HG03064 (cell line): ENCODE measurements around the gene SCAMP4.

ENCODE experiments used
- ATAC-seq: cut with Tn5 transposase; IDR thresholded peaks from one replicate; pipeline ENCODE4 v1.9.1; 2021; ENCODE audit warnings: low read depth; ENCODE audit not compliant: unreplicated experiment

The SCAMP4 gene

DNA sequence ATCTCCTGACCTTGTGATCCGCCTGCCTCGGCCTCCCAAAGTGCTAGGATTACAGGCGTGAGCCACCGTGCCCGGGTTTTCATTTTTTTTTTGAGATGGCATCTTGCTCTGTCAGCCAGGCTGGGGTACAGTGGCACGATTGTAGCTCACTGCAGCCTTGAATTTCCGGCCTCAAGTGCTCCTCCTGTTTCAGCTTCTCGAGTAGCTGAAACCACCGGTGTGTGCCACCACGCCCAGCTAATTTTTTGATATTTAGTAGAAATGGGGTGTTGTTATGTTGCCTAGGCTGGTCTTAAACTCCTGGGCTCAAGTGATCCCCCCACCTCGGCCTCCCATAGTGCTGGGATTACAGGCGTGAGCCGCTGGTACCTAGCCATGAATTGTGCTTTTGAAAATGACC lies 5.9 kb downstream of the SCAMP4 start:
- no peak for ATAC-seq

DNA sequence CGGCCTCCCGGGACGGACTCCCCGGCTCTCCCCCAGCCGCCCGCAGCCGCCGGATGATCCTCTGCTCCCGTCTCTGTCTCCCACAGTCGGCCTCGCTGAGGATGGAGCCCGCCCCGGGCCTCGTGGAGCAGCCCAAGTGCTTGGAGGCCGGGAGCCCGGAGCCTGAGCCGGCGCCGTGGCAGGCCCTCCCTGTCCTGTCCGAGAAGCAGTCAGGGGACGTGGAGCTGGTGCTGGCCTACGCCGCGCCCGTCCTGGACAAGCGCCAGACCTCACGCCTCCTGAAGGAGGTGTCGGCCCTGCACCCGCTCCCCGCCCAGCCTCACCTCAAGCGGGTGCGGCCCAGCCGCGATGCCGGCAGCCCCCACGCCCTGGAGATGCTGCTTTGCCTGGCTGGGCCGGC lies 6.8 kb downstream of the SCAMP4 start:
- no peak for ATAC-seq

GRCh38 chr19:1912760-1913505 lies 7.7 kb downstream of the SCAMP4 start:
- no peak for ATAC-seq

DNA sequence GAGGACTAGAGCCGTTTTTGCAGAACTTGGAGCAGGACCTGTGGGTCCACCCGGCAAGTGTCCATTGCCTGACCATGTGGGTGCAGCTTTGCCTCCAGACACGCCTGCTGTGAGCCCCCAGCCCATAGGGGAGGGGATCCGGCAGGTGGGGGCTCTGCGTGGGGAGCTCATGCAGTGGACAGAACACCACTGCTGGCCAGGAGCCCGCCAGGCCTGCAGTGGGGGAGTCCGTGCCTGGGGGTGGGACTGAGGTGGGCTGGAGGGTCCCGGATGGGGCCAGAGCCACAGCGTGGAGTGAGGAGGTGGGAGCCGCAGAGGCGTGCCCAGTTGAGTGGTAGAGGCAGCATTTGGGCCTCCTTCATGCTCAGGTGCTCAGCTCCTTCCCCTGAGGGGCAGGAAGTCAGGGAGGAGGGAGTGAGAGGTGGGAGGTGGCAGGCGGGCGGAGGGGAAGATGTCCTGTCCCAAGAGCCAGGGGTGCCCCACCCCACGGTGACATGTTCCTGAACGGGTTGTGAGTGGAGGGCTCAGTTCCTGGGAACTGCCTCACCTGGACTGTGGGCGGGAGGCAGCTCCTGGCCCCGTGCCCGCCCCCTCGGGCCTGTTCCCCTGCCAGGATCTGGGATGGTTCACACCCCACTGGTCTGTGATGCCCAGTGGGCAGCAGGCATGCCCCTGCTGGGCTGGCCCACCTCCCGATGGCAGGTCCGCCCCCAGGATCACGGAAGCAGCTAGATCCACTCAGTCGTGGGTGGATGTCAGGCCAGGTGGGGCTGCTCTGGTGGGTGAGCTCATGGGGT lies 8.8 kb downstream of the SCAMP4 start:
- ATAC-seq = no peak

DNA sequence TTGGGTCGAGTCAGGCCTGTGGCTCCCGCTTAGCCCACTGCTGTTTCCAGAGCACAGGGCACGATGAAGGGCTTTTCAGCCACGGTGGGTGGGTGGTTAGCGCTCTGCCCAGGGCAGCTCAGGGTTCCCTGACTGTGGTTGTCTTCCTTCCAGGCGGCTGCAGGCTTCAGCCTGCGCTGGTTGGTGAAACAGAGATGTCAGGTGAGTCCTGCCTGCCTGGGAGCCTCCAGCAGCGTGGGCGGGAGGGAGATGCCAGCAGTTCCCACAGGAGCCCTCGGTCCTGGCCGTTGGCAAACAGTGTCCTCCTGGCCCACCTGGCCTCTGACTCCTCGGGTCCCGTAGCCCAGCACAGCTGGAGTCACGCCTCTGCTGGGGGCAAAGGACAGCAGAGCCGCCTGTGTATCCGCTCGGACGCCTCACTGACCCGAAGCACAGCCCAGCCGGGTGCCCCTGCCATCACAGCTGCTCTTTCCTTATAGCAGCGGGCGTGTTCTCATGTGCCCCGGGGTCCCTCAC lies 9.7 kb downstream of the SCAMP4 start:
- no peak for ATAC-seq

DNA sequence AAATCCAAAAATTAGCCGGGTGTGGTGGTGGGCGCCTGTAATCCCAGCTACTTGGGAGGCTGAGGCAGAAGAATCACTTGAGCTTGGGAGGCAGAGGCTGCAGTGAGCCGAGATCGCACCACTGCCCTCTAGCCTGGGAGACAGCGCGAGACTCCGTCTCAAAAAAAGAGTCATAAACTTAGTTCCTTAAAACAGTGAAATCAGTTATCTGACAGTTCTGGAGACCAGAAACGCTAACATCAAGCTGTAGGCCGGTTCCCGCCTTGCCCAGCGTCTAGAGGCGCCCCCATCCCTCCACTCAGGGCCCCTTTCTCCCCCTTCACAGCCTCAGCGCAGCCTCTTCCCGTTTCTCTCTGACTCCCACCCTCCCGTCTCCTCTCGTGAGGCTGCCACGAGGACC lies 11.9 kb downstream of the SCAMP4 start:
- ATAC-seq = no peak

DNA sequence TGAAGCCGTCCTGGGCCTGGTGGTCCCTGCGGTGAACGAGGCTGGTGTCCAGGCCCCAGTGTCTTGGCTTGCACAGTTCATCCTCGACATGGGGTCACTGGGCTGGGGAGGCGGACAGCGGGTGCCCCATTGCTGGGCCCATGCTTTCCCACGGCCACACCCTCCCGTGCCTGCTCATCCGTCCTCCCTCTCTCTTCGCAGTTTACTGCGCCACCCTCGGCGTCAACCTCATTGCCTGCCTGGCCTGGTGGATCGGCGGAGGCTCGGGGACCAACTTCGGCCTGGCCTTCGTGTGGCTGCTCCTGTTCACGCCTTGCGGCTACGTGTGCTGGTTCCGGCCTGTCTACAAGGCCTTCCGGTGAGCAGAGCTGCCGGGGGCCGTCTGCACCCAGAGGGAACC lies 12.7 kb downstream of the SCAMP4 start:
- no peak for ATAC-seq

GRCh38 chr19:1918975-1919374 lies 13.8 kb downstream of the SCAMP4 start:
- no peak for ATAC-seq

DNA sequence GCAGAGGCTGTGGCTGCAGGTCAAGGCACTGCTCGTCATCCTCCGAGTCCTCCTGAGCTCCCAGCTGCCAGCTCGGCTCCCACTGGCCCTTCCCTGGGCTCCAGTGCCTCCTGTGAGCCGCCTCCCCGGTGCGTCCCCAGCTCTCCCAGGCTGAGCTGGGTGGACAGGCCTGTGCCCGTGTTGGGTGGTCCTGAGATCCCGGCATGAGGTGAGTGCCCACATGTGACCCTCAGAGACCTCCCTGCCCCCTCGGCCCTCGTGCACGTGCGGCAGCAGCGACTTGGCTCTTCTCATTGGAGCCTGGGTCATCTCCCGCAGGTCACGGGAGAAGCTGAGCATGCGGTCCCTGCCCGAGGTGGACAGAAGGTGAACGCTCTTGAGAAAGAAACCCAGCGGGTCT lies 15.4 kb downstream of the SCAMP4 start:
- ATAC-seq = no peak

DNA sequence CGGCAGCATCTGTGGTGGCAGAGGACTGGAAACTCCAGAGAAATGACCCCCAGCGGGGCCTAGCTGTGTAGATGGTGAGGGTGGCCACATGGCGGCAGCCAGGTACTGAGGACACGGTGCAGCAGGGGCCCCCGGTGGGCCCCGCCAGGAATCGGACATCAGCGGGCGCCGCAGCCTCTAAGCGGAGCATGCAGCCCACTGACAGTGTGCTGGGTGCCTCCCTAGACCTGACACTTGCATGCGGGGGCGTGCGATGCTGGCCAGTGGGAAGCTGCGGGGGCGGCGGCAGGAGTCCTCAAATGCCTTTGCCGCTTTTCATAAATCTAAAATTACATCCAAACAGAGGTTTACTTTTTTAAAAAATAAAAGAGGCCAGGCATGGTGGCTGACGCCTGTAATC lies 16.1 kb downstream of the SCAMP4 start:
- no peak for ATAC-seq

- no peak for ATAC-seq
Observed at GRCh38 chr19:1921825-1922224, 16.6 kb downstream of the SCAMP4 start.

GRCh38 chr19:1922803-1923202 lies 17.6 kb downstream of the SCAMP4 start:
- no peak for ATAC-seq

DNA sequence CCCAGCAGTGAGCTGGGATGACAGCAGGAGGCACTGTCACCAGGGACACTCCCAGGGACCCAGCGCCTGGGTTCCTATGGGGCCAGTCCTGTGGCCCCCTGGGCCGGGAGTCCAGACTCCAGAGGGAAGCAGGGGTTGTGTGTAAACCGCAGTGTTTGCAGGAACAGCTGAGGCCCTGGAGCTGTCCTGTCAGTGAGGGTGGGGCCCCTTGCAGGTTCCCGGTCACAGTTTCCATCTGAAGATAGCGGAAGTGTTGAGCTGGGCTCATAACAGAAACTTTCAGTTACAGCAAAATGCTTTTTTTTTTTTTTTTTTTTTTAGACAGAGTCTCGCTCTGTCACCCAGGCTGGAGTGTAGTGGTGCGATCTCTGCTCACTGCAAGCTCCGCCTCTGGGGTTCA lies 18.1 kb downstream of the SCAMP4 start:
- no peak for ATAC-seq

DNA sequence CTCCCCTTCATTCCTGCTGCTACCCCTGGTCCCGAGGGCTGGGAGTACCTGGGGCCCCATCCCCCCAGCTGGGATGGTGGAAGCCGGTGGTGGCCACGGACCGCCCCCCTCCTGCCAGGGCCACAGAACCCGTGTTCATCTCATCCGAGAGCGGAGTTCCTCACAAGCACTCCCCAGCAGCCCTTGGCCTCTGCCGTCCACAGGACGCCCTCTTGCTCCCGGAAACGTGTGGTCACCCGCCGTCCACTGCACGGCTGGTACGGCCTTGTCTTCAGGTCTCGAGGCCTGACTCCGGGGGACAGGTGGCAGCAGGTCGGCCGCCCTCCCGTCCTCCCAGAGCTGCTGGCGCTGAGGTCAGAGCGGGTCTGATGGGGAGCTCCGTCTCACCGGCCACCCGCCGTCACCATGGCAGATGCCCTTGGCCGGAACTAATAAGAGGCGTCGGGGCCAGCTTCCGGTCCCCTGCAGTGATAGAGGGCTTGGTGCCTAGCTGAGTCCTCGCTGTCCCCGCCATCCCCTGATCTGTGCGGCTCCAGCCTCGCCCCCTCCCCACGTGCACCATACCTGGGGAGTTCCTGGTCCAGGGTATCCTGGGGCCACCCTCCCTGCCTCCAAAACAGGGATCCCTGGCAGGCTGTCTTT lies 19.2 kb downstream of the SCAMP4 start:
- ATAC-seq = no peak

GRCh38 chr19:1925544-1925943 lies 20.3 kb downstream of the SCAMP4 start:
- no peak for ATAC-seq

GRCh38 chr19:1929021-1929742 lies 24.0 kb downstream of the SCAMP4 start:
- ATAC-seq = no peak

GRCh38 chr19:1931445-1931844 lies 26.2 kb downstream of the SCAMP4 start:
- ATAC-seq = no peak

DNA sequence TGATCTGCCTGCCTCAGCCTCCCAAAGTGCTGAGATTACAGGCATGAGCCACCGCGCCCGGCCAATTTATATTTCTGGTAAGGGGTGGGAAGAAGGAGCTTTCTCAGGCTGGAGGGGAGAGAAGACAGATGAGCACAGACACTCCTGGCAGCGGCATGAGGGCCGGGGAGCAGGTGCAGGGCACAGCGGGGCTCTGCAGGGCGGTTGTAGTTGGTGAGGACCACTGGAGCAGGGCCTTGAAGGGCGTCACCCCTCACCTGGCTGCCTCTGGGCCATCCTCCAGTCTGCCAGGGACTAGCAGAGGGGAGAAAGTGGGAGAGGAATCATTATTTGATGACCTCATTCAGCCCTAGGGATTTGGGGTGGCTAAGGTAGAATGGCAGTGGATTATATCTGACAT lies 27.2 kb downstream of the SCAMP4 start:
- ATAC-seq = no peak

- no peak for ATAC-seq
Observed at GRCh38 chr19:1933244-1933643, 28.0 kb downstream of the SCAMP4 start.

DNA sequence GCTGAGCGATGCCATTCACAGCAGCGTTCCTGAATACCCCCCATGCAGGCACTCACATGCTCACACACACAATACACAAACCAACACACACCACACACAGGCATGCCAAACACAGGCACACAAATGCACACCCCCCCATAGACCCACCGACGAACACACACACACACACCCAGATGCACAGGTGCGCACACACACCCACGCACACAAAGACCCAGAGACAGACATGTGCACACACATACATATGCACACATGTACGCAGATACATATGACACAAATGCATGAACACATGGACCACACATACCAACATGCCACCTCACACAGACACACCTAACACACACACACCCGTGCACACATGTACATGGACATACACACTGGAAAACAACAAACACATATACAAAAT lies 28.7 kb downstream of the SCAMP4 start:
- no peak for ATAC-seq
